Measurements from ENCODE around the gene UBE2I. TPM values are rescaled to one million over a fixed set of nuclear protein-coding genes. Genes with fewer than 3 reads are reported as not detected.

UBE2I gene
- total and polyA plus RNA-seq, 8 donors, result 30.0 to 57.9 (median 36.7) TPM

- intact Hi-C loops (cut with DNase I), result no loop called here
- 39% methylated on average over 40 to 44 of the region's 44 CpGs for WGBS, 2 donors
- Histone ChIP-seq H3K4me3 (peak overlapping the region in 3 of 4 donors; percentile 19 to 46 (median 29)), H3K9me3 (no peaks in the 10 kb centered on the region), H3K27me3 (no peaks in the 10 kb centered on the region), H3K36me3 (no peaks in the 10 kb centered on the region), H3K27ac (no peak overlapping the region), H3K4me1 (peaks cover 4 to 5% (median 5%) of the 10 kb centered on the region in 3 donors)
- DNase-seq (peak in 2 of 6 donors; percentile 48 to 70), ATAC-seq (peak in 1 of 4 donors; percentile 0), FAIRE-seq (no peak)
- no peak for TF ChIP-seq CTCF (IDR thresholded peaks at IDR 0.05)
Measured at GRCh38 chr16:1343428-1344242, 34.2 kb downstream of the UBE2I start.

DNA sequence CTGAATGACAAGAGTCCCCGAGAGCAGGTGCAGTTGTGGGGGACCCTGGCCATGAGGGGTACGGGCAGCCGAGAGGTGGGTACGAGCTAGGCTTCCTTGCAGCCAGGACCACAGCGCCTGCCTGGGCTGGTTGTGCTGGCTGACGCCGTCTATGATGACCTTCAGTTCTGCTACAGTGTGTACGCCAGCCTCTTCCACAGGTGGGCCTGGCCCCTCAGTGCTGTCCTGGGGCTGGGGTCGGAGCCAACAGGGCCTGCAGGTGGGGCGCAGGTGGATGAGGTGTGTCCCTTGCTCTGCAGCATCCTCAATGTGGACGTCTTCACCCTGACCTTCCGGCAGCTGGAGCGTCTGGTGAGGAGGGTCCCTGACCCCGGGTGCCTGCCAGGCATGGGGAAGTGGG, 35.1 kb downstream of the UBE2I start:
- TF ChIP-seq CTCF (IDR thresholded peaks at IDR 0.05), result no peak
- no peak for FAIRE-seq
- Histone ChIP-seq H3K9me3 (no peaks in the 10 kb centered on the region), H3K27me3 (no peaks in the 10 kb centered on the region), H3K36me3 (peaks cover 0 to 6% (median 0%) of the 10 kb centered on the region in 3 donors), H3K27ac (no peak overlapping the region), H3K4me3 (no peak overlapping the region), H3K4me1 (peaks cover 4 to 5% (median 5%) of the 10 kb centered on the region in 3 donors)
- 81 to 87% methylated on average over 14 of the region's 14 CpGs for WGBS, 2 donors
- intact Hi-C loops (cut with DNase I), result no loop called here
- peak in 2 of 6 donors; percentile 23 to 36 for DNase-seq
- no peak for ATAC-seq

DNA sequence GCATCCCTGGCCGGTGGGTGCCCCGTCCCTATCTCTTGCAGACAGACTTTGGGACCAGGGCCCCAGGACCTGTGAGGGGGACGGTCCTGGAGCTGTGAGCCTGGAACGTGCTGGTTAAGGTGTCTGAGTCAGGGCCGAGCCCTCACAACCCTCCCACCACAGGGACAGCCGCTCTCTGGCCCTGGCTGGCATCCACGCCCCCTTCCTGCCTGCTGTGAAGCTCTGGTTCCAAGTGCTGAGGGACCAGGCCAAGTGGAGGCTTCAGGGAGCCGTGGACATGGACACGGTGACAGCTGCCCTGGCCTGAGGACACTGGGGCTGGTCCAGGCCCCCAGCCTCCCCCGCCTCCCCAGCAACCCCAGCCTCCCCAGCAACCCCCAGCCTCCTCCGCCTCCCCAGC, 35.7 kb downstream of the UBE2I start:
- TF ChIP-seq CTCF (IDR thresholded peaks at IDR 0.05), result no peak
- Histone ChIP-seq H3K9me3 (no peaks in the 10 kb centered on the region), H3K4me1 (peaks cover 4 to 5% (median 5%) of the 10 kb centered on the region in 3 donors), H3K27ac (no peak overlapping the region), H3K4me3 (no peak overlapping the region), H3K36me3 (peaks cover 0 to 12% (median 0%) of the 10 kb centered on the region in 3 donors), H3K27me3 (no peaks in the 10 kb centered on the region)
- no peak for FAIRE-seq
- intact Hi-C loops (cut with DNase I), result no loop called here
- no peak for ATAC-seq
- WGBS, 2 donors, result 81 to 88% methylated on average over 9 to 11 of the region's 11 CpGs
- DNase-seq, result peak in 4 of 6 donors; percentile 5 to 77 (median 25)

GRCh38 chr16:1345651-1346421, 36.4 kb downstream of the UBE2I start:
- H3K27ac ChIP-seq, result no peak overlapping the region
- no peak for TF ChIP-seq CTCF (IDR thresholded peaks at IDR 0.05)
- no peak overlapping the region for H3K4me3 ChIP-seq
- 73 to 77% methylated on average over 31 of the region's 31 CpGs for WGBS, 2 donors
- H3K27me3 ChIP-seq, result no peaks in the 10 kb centered on the region
- no peaks in the 10 kb centered on the region for H3K9me3 ChIP-seq
- peaks cover 8 to 12% (median 8%) of the 10 kb centered on the region in 3 donors for H3K4me1 ChIP-seq
- DNase-seq, result peak in 4 of 6 donors; percentile 5 to 78 (median 28)
- H3K36me3 ChIP-seq, result peaks cover 0 to 13% (median 0%) of the 10 kb centered on the region in 3 donors
- no peak for ATAC-seq
- no peak for FAIRE-seq
- intact Hi-C loops (cut with DNase I), result no loop called here

Measured in pancreas (tissue), 10 donors.